ENCODE data around the gene PPP1R37. TPM values are rescaled to one million over a fixed set of nuclear protein-coding genes. Genes with fewer than 3 reads are reported as not detected.
A peak's percentile ranks its signal among the peaks of the same experiment; 100 is the strongest.
"Not testable (repeated sequence)": the region's sequence is repeated elsewhere in the genome, so short reads cannot be mapped to it uniquely, and the experiment has no call there.

Gene PPP1R37
- total RNA-seq, 8 experiments from 2014 or later, result 18.2 to 37.0 (median 22.6) TPM

DNA sequence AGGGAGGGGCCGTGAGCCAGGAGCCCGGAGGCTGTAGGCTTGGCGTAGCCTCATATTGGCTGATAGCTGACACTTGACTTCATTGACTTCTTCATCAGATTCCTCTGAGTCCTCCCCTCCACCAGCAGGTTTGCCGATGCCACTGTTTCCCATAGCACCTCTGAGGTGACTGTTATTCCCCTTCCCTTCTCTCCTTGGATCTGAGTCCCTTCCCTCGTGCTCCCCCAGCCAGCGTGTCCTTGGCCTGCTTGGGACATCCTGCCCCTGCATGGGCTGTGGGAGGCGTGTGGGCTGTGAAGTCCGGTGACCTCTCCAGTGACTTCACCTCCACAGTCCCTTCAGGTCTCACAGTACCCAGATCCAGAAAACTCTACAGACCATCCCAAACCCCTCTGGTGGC lies 8.8 kb downstream of the PPP1R37 start:
- WGBS, 10 experiments, result 58 to 100% (median 94%) methylated on average over 2 to 5 of the region's 8 CpGs; no CpG with 5 or more reads in 7 of the 10 experiments
- Histone ChIP-seq H3K27ac (peak overlapping the region in 1 of 2 donors; percentile 79), H3K4me1 (replicated peaks in 1 of 2) (peaks cover 57% of the 10 kb centered on the region in 2 donors), H3K4me3 (no peak overlapping the region)
- ATAC-seq (replicated peaks in 6 of 8), result no peak
- in situ Hi-C loops (cut with MboI; ENCODE audit: low pct_unique_long_range_greater_than_20kb in 2 of 9, low sequenced_read_pairs in 9 of 9, unreplicated experiment in 9 of 9), result no loop called here

DNA sequence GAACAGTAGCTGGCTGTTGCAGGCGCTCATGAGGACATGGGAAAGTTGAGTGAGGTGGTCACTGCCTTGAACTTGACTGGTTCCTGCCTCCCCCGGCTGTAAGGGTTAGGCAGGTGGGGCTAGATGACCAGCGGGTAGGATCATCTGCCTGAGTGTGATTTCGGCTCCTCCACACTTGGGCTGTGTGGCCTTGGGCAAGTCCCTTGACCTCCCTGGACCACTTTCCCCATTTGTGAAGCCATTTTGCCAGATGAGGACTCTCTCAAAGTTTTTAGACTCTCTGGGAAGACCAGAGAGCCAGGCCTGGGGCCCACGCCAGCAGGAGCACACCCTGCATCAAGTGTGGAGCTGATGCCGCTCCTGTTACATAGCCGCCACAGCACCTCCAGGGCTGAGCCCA lies 9.5 kb downstream of the PPP1R37 start:
- WGBS, 10 experiments, result 69 to 100% (median 100%) methylated on average over 1 to 4 of the region's 7 CpGs; no CpG with 5 or more reads in 5 of the 10 experiments
- Histone ChIP-seq H3K27ac (no peak overlapping the region), H3K4me1 (replicated peaks in 1 of 2) (peaks cover 55 to 57% of the 10 kb centered on the region in 2 donors), H3K4me3 (no peak overlapping the region)
- no peak for ATAC-seq (replicated peaks in 6 of 8)
- in situ Hi-C loops (cut with MboI; ENCODE audit: low pct_unique_long_range_greater_than_20kb in 2 of 9, low sequenced_read_pairs in 9 of 9, unreplicated experiment in 9 of 9), result no loop called here

DNA sequence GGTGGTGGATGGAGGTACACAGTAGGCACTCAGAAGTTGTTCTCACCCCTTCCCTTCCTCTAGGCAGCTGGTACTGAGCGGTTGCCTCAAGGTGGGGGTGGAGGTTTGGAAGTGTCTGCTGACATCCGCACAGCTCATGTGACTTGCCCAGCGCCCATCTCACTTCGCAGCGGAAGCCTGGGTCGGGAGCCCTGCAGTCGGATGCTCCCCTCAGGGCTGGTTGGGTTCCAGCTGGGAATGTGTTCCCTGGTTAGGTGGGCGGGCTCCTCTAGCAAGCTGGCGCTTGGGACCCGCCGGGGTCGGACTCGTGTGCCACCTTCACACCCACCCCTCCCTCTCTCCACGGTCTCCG lies 10.2 kb downstream of the PPP1R37 start:
- no peak overlapping the region for H3K4me3 ChIP-seq
- peak overlapping the region in 1 of 2 donors; percentile 25 for H3K27ac ChIP-seq
- H3K4me1 ChIP-seq (replicated peaks in 1 of 2), result peaks cover 48 to 55% of the 10 kb centered on the region in 2 donors
- WGBS, 10 experiments, result 64 to 80% methylated on average over 1 to 6 of the region's 15 CpGs; no CpG with 5 or more reads in 8 of the 10 experiments
- in situ Hi-C loops (cut with MboI; ENCODE audit: low pct_unique_long_range_greater_than_20kb in 2 of 9, low sequenced_read_pairs in 9 of 9, unreplicated experiment in 9 of 9), result no loop called here
- peak in 5 of 8 experiments; percentile 6 to 27 (median 15) for ATAC-seq (replicated peaks in 6 of 8)

DNA sequence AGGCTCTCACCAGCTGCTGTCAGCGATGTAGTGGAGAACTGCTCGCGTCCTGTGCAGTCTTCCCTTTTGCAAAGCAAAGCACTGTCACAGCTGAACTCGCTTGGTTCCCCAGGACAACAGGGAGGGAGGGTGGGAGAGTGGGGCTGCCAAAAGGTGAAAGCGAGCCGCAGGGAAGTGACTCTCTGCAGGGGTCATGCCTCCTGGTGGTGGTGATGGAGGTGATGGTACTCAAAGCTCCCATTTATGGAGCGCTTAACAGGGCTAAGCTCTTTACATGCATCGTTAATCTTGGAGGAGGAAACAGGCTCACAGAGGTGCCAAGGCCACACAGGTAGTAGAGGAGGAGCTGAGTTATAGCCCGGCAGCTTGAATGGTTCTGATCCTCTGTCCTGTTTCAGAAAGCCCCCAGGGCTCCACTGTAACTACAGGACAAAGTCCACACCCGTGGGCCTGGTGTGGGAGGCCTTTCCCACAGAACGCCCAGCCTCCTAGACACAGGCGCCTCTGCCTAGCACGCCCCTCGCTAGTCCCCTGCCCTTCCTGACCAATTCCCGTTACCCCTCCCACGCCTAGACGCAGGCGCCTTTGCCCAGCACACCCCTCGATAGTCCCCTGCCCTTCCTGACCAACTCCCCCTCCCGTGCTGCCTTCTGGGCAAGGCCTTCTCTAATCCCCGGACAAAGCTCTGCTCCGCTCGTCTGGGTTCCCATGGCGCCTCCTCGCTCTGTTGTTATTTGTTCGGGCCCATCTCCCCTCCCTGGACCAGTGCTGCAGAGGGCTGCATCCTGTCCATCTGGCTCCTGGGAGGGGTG lies 10.7 kb downstream of the PPP1R37 start:
- Histone ChIP-seq H3K4me3 (no peak overlapping the region), H3K4me1 (replicated peaks in 1 of 2) (peaks cover 42 to 50% of the 10 kb centered on the region in 2 donors), H3K27ac (peak overlapping the region in 1 of 2 donors; percentile 25)
- 50 to 100% (median 66%) methylated on average over 2 to 5 of the region's 26 CpGs; no CpG with 5 or more reads in 6 of the 10 experiments for WGBS, 10 experiments
- in situ Hi-C loops (cut with MboI; ENCODE audit: low pct_unique_long_range_greater_than_20kb in 2 of 9, low sequenced_read_pairs in 9 of 9, unreplicated experiment in 9 of 9), result no loop called here
- ATAC-seq (replicated peaks in 6 of 8), result peak; percentile 33 to 77 (median 60)

DNA sequence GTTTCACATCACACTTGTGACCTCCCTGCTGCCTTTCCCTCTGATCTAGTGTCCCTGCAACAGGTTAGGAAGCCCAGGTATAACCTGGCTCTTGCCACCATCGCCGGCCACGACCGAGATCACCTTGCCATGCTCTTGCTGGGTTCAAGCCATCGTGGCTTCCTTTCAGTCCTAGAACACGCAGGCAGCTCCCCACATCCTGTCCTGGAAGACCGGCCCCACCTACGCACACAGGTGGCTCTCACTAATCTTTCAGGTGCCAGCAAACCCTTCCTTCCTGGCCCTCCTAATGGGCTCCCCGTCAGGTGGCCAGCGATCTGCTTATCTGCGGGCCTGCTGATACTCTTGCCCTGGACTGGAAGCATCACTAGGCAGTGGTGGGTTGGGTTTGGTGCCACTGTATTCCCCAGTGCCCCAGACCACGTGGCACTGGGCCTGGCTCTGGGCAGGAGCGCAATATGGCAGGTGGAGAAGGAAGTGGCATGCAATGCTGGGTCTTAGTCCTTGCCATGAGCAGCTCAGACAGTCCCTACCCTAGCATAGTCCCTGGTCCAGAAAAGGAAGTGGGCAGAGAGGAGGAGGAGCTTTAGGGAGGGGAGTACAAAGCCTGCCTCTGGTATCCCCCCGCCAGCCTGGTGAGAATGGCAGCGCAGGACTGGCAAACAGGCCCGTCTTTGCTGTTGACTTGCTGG lies 11.8 kb downstream of the PPP1R37 start:
- Histone ChIP-seq H3K4me3 (no peak overlapping the region), H3K27ac (no peak overlapping the region), H3K4me1 (replicated peaks in 1 of 2) (peaks cover 35 to 39% of the 10 kb centered on the region in 2 donors)
- in situ Hi-C loops (cut with MboI; ENCODE audit: low pct_unique_long_range_greater_than_20kb in 2 of 9, low sequenced_read_pairs in 9 of 9, unreplicated experiment in 9 of 9), result no loop called here
- no peak for ATAC-seq (replicated peaks in 6 of 8)
- 88 to 100% (median 91%) methylated on average over 2 to 8 of the region's 16 CpGs; no CpG with 5 or more reads in 4 of the 10 experiments for WGBS, 10 experiments

DNA sequence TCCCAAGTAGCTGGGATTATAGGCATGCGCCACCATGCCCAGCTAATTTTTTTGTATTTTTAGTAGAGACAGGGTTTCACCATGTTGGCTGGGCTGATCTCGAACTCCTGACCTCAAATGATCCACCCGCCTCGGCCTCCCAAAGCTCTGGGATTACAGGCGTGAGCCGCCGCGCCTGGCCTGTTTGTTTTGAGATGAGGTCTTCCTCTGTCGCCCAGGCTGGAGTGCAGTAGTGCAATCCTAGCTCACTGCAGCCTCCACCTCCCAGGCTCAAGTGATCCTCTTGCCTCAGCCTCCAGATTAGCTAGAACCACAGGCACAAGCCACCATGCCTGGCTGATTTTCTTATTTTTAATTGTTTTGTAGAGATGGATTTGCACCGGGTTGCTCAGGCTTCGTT lies 13.4 kb downstream of the PPP1R37 start:
- 25 to 98% (median 85%) methylated on average over 1 to 11 of the region's 11 CpGs; no CpG with 5 or more reads in 3 of the 10 experiments for WGBS, 10 experiments

DNA sequence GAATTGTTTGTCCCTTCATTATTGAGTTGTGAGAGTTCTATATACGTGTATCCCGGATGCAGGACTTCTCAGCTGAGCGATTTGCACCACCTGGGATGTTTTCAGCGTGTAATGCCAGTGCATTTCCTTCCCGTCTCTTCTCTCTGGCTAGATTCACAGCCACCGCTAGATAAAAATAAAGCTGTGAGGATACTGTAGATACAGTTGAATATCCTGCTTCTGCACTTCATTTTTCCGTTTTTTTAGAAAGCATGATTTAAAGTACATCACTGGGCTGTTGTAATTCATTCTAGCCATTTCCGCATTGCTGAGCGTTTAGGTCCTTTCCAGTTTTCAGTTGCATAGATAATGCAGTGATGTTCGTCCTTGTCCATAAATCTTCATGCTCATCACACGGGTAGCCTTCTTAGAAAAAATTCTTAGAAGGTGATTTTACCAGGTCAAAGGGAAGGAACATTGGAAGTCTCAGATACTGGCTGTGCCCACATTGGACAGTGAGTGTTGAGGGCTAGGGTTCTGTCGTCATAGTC lies 14.7 kb downstream of the PPP1R37 start:
- peak in 1 of 8 experiments; percentile 50 for ATAC-seq (replicated peaks in 6 of 8)
- no peak overlapping the region for H3K4me3 ChIP-seq
- peak overlapping the region in 1 of 2 donors; percentile 17 for H3K27ac ChIP-seq
- in situ Hi-C loops (cut with MboI; ENCODE audit: low pct_unique_long_range_greater_than_20kb in 2 of 9, low sequenced_read_pairs in 9 of 9, unreplicated experiment in 9 of 9), result no loop called here
- 69 to 100% (median 80%) methylated on average over 1 to 12 of the region's 12 CpGs; no CpG with 5 or more reads in 1 of the 10 experiments for WGBS, 10 experiments
- H3K4me1 ChIP-seq (replicated peaks in 1 of 2), result peaks cover 18 to 19% of the 10 kb centered on the region in 2 donors

More for the DNA sequence above, 13.4 kb downstream of the PPP1R37 start:
- H3K27ac ChIP-seq; in situ Hi-C loops (cut with MboI; ENCODE audit: low pct_unique_long_range_greater_than_20kb in 2 of 9, low sequenced_read_pairs in 9 of 9, unreplicated experiment in 9 of 9); ATAC-seq (replicated peaks in 6 of 8); H3K4me3 ChIP-seq: not testable (repeated sequence)
- H3K4me1 ChIP-seq (replicated peaks in 1 of 2), result peaks cover 24 to 26% of the 10 kb centered on the region in 2 donors

DNA sequence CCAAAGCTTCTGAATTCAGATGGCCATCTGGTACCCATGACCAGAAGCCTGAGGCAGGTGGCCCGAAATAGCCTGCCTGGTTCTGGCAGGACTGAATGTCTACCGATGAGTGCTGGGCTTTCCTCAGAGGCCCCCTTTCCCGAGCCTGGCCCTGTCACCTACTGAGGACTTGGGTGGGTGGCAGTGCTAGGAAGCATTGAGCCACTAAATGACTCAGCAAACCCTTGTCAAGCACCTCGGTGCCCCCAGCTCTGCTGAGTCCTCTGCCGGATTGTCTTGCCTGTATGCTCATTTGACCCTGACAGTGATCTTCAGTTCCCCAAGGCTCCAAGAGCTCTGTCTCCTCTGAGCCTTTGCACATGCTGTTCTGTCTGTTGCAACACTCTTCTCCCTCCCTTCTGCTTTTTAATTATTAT lies 17.9 kb downstream of the PPP1R37 start:
- no peak for ATAC-seq (replicated peaks in 6 of 8)
- peaks cover 2 to 6% of the 10 kb centered on the region in 2 donors for H3K4me1 ChIP-seq (replicated peaks in 1 of 2)
- no peak overlapping the region for H3K27ac ChIP-seq
- H3K4me3 ChIP-seq, result no peak overlapping the region
- 70 to 100% (median 93%) methylated on average over 1 to 4 of the region's 5 CpGs; no CpG with 5 or more reads in 3 of the 10 experiments for WGBS, 10 experiments
- in situ Hi-C loops (cut with MboI; ENCODE audit: low pct_unique_long_range_greater_than_20kb in 2 of 9, low sequenced_read_pairs in 9 of 9, unreplicated experiment in 9 of 9), result no loop called here

DNA sequence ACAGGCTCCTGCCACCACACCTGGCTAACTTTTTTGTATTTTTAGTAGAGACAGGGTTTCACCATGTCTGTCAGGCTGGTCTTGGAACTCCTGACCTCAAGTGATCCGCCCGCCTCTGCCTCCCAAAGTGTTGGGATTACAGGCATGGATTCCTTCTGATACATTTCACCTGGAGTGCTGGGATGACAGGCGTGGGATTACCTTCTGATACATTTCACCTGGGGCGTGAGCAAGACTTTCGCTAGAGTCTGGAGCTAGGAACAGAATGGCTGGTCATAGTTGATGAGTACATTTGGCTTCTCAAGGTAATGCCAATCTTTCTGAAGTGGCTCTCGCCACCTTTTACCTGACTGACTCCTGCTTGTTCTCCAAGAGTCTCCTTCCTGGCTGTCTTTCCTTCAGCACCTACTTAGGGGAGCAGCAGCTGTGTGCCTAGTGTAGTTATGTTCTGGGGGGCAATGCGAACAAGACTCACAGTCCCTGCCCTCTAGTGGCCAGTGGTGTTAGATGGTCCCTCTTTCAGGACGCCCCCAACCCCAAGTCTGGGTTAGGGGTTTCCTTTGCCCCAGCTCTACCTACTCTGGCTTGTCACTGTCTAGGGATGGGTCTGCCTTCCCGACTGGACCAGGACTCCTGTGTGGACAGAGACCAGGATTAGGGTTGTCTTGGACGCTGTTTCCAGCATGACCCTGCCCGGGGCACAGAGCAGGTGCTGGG lies 19.3 kb downstream of the PPP1R37 start:
- no peak for ATAC-seq (replicated peaks in 6 of 8)
- in situ Hi-C loops (cut with MboI; ENCODE audit: low pct_unique_long_range_greater_than_20kb in 2 of 9, low sequenced_read_pairs in 9 of 9, unreplicated experiment in 9 of 9), result no loop called here
- H3K4me1 ChIP-seq (replicated peaks in 1 of 2), result peaks cover 6% of the 10 kb centered on the region in 2 donors
- H3K27ac ChIP-seq, result no peak overlapping the region
- H3K4me3 ChIP-seq, result no peak overlapping the region
- 86 to 100% (median 95%) methylated on average over 1 to 4 of the region's 11 CpGs; no CpG with 5 or more reads in 1 of the 10 experiments for WGBS, 10 experiments

DNA sequence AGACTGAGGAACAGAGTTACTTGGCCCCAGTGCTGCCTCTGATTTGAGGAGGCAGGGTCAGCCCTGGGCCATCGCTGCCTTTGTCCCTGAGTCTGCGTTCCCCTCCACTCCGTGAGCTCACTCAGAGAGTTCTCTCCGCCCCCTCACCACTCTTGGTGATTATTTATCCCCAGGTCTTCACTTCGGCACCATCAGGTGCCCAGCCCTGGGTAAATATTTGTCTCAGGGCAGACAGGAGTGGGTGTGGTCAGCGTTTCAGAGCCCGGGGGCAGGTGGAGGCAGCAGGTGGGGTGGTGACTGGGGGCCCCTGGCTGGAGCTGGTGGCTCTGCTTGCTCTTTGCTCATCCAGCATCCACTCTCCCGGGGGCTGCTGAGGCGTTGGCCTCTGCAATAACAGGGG lies 20.6 kb downstream of the PPP1R37 start:
- ATAC-seq (replicated peaks in 6 of 8), result peak in 2 of 8 experiments; percentile 15 to 42
- WGBS, 10 experiments, result 20 to 100% (median 73%) methylated on average over 1 to 4 of the region's 9 CpGs; no CpG with 5 or more reads in 5 of the 10 experiments
- in situ Hi-C loops (cut with MboI; ENCODE audit: low pct_unique_long_range_greater_than_20kb in 2 of 9, low sequenced_read_pairs in 9 of 9, unreplicated experiment in 9 of 9), result no loop called here
- Histone ChIP-seq H3K4me1 (replicated peaks in 1 of 2) (peaks cover 0 to 8% of the 10 kb centered on the region in 2 donors), H3K27ac (no peak overlapping the region), H3K4me3 (no peak overlapping the region)

DNA sequence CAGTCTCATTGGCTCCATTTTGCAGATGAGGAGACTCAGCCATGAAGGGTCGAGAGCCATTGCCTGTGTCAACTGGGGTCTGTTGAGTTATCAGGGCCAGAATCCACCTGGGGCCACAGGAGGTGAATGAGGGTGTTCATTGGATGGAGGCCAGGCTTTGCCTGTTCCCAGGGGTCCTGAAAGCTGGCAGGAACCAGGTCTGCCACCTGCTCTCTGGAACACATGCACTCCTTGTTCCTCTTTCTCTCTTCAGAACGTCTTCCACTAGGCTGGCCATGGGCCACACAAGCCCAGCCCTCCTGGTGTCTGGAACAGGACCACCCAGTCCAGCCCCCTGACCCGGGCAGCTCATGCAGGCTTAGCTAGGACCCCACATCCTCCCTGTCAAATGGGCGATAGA lies 21.1 kb downstream of the PPP1R37 start:
- no peak overlapping the region for H3K27ac ChIP-seq

DNA sequence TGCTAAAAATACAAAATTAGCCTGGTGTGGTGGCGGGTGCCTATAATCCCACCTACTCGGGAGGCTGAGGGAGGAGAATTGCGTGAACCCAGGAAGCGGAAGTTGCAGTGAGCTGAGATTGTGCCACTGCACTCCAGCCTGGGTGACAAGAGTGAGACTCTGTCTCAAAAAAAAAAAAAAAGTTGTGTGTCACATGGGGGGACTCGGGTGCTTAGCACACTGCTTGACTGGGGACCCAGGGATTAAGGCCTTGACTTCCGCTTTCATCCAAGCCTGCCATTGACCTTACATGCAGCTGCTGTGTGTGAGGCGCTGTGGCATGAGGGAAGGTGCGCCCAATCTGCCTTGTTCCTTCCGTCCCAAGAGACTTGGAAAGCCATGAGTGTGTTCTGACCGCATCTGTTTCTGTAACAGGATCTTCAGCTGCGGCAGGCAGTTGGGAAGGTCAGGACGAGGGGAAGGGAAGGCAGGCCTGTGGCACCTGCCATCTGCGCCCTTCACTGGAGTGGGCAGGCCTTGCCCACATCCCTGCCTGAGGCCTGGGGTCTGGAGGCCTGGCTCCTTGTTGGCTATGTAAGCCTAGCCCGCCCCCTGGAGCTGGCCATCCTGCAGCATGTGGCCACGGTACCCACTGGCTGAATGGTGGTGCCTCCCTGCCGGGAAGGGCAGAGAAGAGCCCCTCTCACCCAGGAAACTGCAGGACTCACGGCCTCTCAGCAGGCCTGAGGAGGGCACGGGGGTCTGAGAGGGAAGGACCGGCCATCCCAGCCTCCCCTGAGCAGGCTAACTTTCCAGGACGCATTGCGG lies 23.0 kb downstream of the PPP1R37 start:
- peak in 1 of 8 experiments; percentile 7 for ATAC-seq (replicated peaks in 6 of 8)
- WGBS, 10 experiments, result 60 to 100% (median 85%) methylated on average over 1 to 14 of the region's 21 CpGs; no CpG with 5 or more reads in 4 of the 10 experiments
- no peak overlapping the region for H3K27ac ChIP-seq
- H3K4me1 ChIP-seq (replicated peaks in 1 of 2), result peaks cover 0 to 8% of the 10 kb centered on the region in 2 donors
- no peak overlapping the region for H3K4me3 ChIP-seq
- in situ Hi-C loops (cut with MboI; ENCODE audit: low pct_unique_long_range_greater_than_20kb in 2 of 9, low sequenced_read_pairs in 9 of 9, unreplicated experiment in 9 of 9), result no loop called here

More for the DNA sequence above, 21.1 kb downstream of the PPP1R37 start:
- ATAC-seq (replicated peaks in 6 of 8), result no peak
- H3K4me1 ChIP-seq (replicated peaks in 1 of 2), result peaks cover 0 to 8% of the 10 kb centered on the region in 2 donors
- H3K4me3 ChIP-seq, result no peak overlapping the region
- WGBS, 10 experiments, result 83 to 100% (median 100%) methylated on average over 1 to 3 of the region's 4 CpGs; no CpG with 5 or more reads in 3 of the 10 experiments
- in situ Hi-C loops (cut with MboI; ENCODE audit: low pct_unique_long_range_greater_than_20kb in 2 of 9, low sequenced_read_pairs in 9 of 9, unreplicated experiment in 9 of 9), result no loop called here
